ENCODE data around the gene DPM3.

Gene DPM3

DNA sequence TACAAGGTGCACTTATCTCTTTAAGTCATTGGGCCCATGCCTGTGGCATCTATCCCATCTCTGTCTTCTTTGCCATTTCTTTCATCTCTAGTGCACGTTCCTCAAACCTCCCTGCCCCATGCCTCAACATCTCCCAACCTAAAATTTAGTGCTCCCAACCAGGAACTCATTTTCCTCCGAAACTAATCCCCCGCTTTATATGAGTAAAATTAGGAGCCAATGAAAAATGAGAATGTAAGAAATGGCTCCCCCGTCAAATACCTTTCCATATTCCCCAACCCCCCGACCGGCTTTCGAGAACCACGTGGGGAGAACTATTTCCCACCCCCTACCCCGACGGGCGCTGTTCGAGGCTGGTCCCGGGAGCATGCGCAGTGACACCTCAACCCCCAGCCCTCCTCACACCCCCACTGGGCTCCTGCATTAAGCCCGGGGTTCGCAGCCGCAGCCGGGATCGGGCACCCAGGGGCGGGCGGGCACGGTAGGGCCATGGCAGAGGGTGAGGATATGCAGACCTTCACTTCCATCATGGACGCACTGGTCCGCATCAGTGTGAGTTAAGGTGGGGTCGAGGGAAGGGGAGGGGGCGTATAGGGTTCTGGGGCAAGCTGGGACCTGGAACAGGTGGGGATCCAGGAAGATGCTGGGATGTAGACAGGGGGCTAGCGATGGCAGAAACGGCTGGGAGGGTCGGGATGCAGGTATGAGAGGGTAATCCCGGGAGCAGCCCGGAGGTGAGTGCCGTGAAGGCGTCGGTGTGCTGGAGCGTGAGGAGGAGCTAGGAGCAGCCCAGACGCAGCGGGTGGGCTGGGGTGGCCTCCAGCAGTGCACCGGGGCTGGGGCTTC is 33.4 kb upstream of the DPM3 start, which contains the start of gene TRIM46 (continued):
- 0 out of 2 replicates have a peak, but pooled peaks have one; percentile 13 for TF ChIP-seq SP2 (tag by site-specific recombination; IDR thresholded peaks at IDR 0.05)
- TF ChIP-seq, protein P1, sequence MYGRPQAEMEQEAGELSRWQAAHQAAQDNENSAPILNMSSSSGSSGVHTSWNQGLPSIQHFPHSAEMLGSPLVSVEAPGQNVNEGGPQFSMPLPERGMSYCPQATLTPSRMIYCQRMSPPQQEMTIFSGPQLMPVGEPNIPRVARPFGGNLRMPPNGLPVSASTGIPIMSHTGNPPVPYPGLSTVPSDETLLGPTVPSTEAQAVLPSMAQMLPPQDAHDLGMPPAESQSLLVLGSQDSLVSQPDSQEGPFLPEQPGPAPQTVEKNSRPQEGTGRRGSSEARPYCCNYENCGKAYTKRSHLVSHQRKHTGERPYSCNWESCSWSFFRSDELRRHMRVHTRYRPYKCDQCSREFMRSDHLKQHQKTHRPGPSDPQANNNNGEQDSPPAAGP (tag by site-specific recombination; IDR thresholded peaks at IDR 0.05): peak; percentile 75
- TF ChIP-seq SP7 (tag by site-specific recombination; IDR thresholded peaks at IDR 0.05): peak; percentile 56
- TF ChIP-seq ZNF19 (tag by site-specific recombination; IDR thresholded peaks at IDR 0.05; ENCODE audit: low read depth): no peak
- no peak for TF ChIP-seq MZF1 (tag by site-specific recombination; IDR thresholded peaks at IDR 0.05; ENCODE audit: borderline replicate concordance)
- TF ChIP-seq, protein P2, sequence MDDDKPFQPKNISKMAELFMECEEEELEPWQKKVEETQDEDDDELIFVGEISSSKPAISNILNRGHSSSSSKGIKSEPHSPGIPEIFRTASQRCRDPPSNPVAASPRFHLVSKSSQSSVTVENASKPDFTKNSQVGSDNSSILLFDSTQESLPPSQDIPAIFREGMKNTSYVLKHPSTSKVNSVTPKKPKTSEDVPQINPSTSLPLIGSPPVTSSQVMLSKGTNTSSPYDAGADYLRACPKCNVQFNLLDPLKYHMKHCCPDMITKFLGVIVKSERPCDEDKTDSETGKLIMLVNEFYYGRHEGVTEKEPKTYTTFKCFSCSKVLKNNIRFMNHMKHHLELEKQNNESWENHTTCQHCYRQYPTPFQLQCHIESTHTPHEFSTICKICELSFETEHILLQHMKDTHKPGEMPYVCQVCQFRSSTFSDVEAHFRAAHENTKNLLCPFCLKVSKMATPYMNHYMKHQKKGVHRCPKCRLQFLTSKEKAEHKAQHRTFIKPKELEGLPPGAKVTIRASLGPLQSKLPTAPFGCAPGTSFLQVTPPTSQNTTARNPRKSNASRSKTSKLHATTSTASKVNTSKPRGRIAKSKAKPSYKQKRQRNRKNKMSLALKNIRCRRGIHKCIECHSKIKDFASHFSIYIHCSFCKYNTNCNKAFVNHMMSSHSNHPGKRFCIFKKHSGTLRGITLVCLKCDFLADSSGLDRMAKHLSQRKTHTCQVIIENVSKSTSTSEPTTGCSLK (tag by site-specific recombination; IDR thresholded peaks at IDR 0.05): no peak
- no peak for TF ChIP-seq ZSCAN23 (tag by site-specific recombination; IDR thresholded peaks at IDR 0.05)
- no peak; the same call in 1 of the 2 replicates for TF ChIP-seq MYNN (tag by site-specific recombination; IDR thresholded peaks at IDR 0.05; ENCODE audit: borderline replicate concordance)
- TF ChIP-seq ZBTB7A (tag by site-specific recombination; IDR thresholded peaks at IDR 0.05; ENCODE audit: low read depth): no peak; the same call in 1 of the 2 replicates
- TF ChIP-seq ZNF133 (tag by site-specific recombination; IDR thresholded peaks at IDR 0.05): no peak
- TF ChIP-seq, protein P3, sequence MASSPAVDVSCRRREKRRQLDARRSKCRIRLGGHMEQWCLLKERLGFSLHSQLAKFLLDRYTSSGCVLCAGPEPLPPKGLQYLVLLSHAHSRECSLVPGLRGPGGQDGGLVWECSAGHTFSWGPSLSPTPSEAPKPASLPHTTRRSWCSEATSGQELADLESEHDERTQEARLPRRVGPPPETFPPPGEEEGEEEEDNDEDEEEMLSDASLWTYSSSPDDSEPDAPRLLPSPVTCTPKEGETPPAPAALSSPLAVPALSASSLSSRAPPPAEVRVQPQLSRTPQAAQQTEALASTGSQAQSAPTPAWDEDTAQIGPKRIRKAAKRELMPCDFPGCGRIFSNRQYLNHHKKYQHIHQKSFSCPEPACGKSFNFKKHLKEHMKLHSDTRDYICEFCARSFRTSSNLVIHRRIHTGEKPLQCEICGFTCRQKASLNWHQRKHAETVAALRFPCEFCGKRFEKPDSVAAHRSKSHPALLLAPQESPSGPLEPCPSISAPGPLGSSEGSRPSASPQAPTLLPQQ (tag by site-specific recombination; IDR thresholded peaks at IDR 0.05): peak; percentile 36; the same call in 1 of the 2 replicates
- TF ChIP-seq, protein P4, sequence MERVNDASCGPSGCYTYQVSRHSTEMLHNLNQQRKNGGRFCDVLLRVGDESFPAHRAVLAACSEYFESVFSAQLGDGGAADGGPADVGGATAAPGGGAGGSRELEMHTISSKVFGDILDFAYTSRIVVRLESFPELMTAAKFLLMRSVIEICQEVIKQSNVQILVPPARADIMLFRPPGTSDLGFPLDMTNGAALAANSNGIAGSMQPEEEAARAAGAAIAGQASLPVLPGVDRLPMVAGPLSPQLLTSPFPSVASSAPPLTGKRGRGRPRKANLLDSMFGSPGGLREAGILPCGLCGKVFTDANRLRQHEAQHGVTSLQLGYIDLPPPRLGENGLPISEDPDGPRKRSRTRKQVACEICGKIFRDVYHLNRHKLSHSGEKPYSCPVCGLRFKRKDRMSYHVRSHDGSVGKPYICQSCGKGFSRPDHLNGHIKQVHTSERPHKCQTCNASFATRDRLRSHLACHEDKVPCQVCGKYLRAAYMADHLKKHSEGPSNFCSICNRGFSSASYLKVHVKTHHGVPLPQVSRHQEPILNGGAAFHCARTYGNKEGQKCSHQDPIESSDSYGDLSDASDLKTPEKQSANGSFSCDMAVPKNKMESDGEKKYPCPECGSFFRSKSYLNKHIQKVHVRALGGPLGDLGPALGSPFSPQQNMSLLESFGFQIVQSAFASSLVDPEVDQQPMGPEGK (tag by site-specific recombination; IDR thresholded peaks at IDR 0.05): peak; percentile 84
- TF ChIP-seq PRDM1 (tag by site-specific recombination; IDR thresholded peaks at IDR 0.05): no peak
- TF ChIP-seq YY2 (tag by site-specific recombination; IDR thresholded peaks at IDR 0.05): peak; percentile 33; the same call in 1 of the 2 replicates
- TF ChIP-seq ZNF623 (tag by site-specific recombination; IDR thresholded peaks at IDR 0.05): no peak
- TF ChIP-seq, protein P5, sequence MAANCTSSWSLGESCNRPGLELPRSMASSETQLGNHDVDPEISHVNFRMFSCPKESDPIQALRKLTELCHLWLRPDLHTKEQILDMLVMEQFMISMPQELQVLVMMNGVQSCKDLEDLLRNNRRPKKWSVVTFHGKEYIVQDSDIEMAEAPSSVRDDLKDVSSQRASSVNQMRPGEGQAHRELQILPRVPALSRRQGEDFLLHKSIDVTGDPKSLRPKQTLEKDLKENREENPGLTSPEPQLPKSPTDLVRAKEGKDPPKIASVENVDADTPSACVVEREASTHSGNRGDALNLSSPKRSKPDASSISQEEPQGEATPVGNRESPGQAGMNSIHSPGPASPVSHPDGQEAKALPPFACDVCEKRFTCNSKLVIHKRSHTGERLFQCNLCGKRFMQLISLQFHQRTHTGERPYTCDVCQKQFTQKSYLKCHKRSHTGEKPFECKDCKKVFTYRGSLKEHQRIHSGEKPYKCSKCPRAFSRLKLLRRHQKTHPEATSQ (tag by site-specific recombination; IDR thresholded peaks at IDR 0.05): no peak
- no peak for TF ChIP-seq ZNF785 (tag by site-specific recombination; IDR thresholded peaks at IDR 0.05)
- TF ChIP-seq, protein P6, sequence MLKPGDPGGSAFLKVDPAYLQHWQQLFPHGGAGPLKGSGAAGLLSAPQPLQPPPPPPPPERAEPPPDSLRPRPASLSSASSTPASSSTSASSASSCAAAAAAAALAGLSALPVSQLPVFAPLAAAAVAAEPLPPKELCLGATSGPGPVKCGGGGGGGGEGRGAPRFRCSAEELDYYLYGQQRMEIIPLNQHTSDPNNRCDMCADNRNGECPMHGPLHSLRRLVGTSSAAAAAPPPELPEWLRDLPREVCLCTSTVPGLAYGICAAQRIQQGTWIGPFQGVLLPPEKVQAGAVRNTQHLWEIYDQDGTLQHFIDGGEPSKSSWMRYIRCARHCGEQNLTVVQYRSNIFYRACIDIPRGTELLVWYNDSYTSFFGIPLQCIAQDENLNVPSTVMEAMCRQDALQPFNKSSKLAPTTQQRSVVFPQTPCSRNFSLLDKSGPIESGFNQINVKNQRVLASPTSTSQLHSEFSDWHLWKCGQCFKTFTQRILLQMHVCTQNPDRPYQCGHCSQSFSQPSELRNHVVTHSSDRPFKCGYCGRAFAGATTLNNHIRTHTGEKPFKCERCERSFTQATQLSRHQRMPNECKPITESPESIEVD (tag by site-specific recombination; IDR thresholded peaks at IDR 0.05): no peak
- TF ChIP-seq ZNF529 (tag by site-specific recombination; IDR thresholded peaks at IDR 0.05; ENCODE audit: insufficient replicate concordance): no peak
- TF ChIP-seq KLF10 (tag by site-specific recombination; IDR thresholded peaks at IDR 0.05): peak; percentile 40
- no peak for TF ChIP-seq ZNF530 (tag by site-specific recombination; IDR thresholded peaks at IDR 0.05; ENCODE audit: low read depth)
- TF ChIP-seq ZBTB48 (tag by site-specific recombination; IDR thresholded peaks at IDR 0.05): 0 out of 2 replicates have a peak, but pooled peaks have one; percentile 11
- no peak for TF ChIP-seq ZNF548 (tag by site-specific recombination; IDR thresholded peaks at IDR 0.05)
- 0 out of 2 replicates have a peak, but pooled peaks have one; percentile 36 for TF ChIP-seq ZBTB1 (tag by site-specific recombination; IDR thresholded peaks at IDR 0.05)
- TF ChIP-seq ZNF610 (tag by site-specific recombination; IDR thresholded peaks at IDR 0.05; ENCODE audit: borderline replicate concordance): peak; percentile 18; the same call in 1 of the 2 replicates
- TF ChIP-seq ZNF624 (tag by site-specific recombination; IDR thresholded peaks at IDR 0.05): no peak
- no peak for TF ChIP-seq ZNF311 (tag by site-specific recombination; IDR thresholded peaks at IDR 0.05; ENCODE audit: borderline replicate concordance)
- TF ChIP-seq, protein P7, sequence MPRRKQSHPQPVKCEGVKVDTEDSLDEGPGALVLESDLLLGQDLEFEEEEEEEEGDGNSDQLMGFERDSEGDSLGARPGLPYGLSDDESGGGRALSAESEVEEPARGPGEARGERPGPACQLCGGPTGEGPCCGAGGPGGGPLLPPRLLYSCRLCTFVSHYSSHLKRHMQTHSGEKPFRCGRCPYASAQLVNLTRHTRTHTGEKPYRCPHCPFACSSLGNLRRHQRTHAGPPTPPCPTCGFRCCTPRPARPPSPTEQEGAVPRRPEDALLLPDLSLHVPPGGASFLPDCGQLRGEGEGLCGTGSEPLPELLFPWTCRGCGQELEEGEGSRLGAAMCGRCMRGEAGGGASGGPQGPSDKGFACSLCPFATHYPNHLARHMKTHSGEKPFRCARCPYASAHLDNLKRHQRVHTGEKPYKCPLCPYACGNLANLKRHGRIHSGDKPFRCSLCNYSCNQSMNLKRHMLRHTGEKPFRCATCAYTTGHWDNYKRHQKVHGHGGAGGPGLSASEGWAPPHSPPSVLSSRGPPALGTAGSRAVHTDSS (tag by site-specific recombination; IDR thresholded peaks at IDR 0.05): no peak
